Effector memory CD8-positive, alpha-beta T cell (primary cell): Measurements from ENCODE around the gene RPA3.
A peak's percentile ranks its signal among the peaks of the same experiment; 100 is the strongest.

Experiments used
- ATAC-seq: fragments of 150-1000 bp; cut with Tn5 transposase; replicated peaks from 2 replicates; pipeline ENCODE4 v1.10.0; 2021; ENCODE audit warnings: mild to moderate bottlenecking, moderate library complexity
- DNase-seq, 3 experiments: peaks; one replicate each; pipeline ENCODE4 v3.0.0; 2021
- H3K27ac Mint-ChIP-seq, 2 donors: one replicate each; pipeline ENCODE4 v1.8.0; 2022; ENCODE audit warnings: mild to moderate bottlenecking in 2 of 2, mixed read lengths in 2 of 2, moderate library complexity in 2 of 2
- H3K27me3 Mint-ChIP-seq, 2 donors: one replicate each; pipeline ENCODE4 v1.8.0; 2022; ENCODE audit warnings: mixed read lengths in 2 of 2
- H3K36me3 Mint-ChIP-seq: one replicate; pipeline ENCODE4 v1.8.0; 2022; ENCODE audit warnings: mild to moderate bottlenecking, moderate library complexity, mixed read lengths; ENCODE audit not compliant: insufficient read depth
- H3K4me1 Mint-ChIP-seq, 2 donors: one replicate each; pipeline ENCODE4 v1.8.0; 2022; ENCODE audit warnings: low read depth in 2 of 2, mixed read lengths in 2 of 2
- H3K4me3 Mint-ChIP-seq, 2 donors: one replicate each; pipeline ENCODE4 v1.8.0; 2022; ENCODE audit warnings: mild to moderate bottlenecking in 2 of 2, mixed read lengths in 2 of 2, moderate library complexity in 2 of 2
- H3K9me3 Mint-ChIP-seq, 2 donors: one replicate each; pipeline ENCODE4 v1.8.0; 2022; ENCODE audit warnings: mixed read lengths in 2 of 2

RPA3 gene

DNA sequence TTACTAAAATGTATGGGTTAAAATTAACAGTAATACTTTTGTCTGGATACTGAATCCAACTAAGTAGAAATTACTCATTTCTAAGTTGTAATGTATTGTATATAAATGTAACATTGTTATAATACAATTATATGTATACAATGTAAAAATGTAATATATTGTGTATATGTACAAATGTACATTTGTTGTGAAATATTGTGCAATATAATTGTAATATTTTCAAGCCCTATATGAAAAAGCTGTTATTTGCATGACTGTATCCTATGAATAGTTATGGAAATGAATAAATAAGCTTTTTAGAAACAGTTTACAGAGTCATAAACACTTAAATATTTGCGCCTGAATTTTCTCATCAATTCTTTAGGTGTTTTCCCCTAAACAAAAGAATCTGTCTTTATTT, 98.2 kb downstream of the RPA3 start:
- no peak for ATAC-seq
- Mint-ChIP-seq H3K9me3 (no peaks in the 10 kb centered on the region), H3K4me1 (no peaks in the 10 kb centered on the region), H3K27me3 (peaks cover 0 to 5% of the 10 kb centered on the region in 2 donors), H3K36me3 (no peaks in the 10 kb centered on the region), H3K27ac (no peak overlapping the region), H3K4me3 (no peak overlapping the region)
- no peak for DNase-seq

DNA sequence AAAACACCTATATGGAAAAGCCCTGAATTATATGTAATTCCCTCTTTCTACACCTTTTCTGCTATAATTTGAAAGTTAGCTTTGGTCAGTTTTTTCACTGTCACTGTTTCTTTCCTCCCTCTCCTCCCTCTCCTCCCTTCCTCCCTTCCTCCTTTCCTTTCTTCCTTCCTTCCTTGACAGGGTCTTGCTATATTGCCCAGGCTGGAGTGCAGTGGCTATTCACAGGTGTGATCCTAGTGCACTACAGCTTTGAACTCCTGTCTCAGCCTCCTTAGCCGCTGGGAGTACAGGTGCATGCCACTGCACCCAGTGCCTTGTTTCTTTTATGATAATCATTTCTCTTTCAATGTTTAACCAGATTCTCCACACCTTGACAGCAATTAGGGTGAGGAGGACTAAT, 100.0 kb downstream of the RPA3 start:
- DNase-seq = no peak
- H3K27me3 Mint-ChIP-seq = peaks cover 0 to 5% of the 10 kb centered on the region in 2 donors
- no peaks in the 10 kb centered on the region for H3K9me3 Mint-ChIP-seq
- no peak overlapping the region for H3K4me3 Mint-ChIP-seq
- no peak overlapping the region for H3K27ac Mint-ChIP-seq
- ATAC-seq = no peak
- H3K4me1 Mint-ChIP-seq = no peaks in the 10 kb centered on the region
- no peaks in the 10 kb centered on the region for H3K36me3 Mint-ChIP-seq

DNA sequence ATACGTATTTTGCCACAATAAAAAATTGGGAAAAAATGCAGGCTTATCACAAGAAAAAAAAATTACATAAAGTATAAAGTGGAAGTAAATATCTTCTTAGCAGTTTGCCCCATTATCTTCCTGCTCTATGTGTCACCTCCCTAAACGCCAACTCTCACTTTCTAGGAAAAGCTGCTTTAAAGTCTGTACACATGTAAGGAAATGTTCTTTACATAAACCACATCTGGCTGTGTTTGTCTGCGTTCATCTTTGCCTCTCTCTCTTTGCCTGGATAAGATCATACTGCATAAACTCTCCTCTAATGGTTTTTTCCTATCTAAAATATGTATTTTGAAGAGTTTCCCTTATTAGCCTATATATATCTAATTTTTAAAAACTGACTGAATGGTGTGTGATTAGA, 100.9 kb downstream of the RPA3 start:
- Mint-ChIP-seq H3K4me1 (no peaks in the 10 kb centered on the region), H3K4me3 (no peak overlapping the region), H3K27ac (no peak overlapping the region), H3K9me3 (no peaks in the 10 kb centered on the region), H3K27me3 (peaks cover 0 to 5% of the 10 kb centered on the region in 2 donors), H3K36me3 (no peaks in the 10 kb centered on the region)
- DNase-seq (no peak), ATAC-seq (no peak)

DNA sequence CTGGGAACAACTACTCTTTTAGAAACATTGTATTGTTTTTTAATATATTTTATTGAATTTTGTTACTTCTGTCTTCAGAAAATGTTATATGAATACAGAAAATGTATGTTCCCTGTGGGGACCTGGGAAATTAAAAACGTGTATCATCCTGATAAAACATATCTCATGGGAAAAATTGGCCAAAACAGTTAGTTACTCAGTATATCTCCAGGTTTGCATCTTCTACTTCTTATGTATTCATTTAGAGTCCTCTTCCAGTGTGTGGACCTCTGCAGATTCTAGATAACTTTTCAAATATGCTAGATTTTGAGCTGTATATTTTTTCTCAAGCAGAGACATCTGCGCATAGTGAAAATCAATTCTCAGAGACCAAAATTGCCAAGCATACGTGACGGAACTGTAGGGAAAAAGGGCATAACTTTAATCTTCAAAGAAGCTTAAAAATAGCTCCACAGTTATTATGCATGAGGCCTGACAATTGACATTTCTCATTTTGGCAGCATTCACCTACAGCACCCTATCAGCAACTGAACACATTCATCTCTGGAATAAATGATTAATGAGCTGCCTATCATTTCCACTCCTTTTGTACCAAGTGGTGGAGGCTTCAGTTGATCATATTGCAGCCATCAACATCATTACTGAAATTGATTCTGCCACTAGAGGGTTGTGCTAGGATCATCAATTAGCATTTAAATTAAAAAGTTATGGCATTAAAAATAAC, 104.2 kb downstream of the RPA3 start:
- Mint-ChIP-seq H3K4me1 (no peaks in the 10 kb centered on the region), H3K9me3 (no peaks in the 10 kb centered on the region), H3K27ac (no peak overlapping the region), H3K27me3 (peaks cover 0 to 5% of the 10 kb centered on the region in 2 donors), H3K4me3 (no peak overlapping the region), H3K36me3 (no peaks in the 10 kb centered on the region)
- DNase-seq = no peak
- ATAC-seq = no peak

DNA sequence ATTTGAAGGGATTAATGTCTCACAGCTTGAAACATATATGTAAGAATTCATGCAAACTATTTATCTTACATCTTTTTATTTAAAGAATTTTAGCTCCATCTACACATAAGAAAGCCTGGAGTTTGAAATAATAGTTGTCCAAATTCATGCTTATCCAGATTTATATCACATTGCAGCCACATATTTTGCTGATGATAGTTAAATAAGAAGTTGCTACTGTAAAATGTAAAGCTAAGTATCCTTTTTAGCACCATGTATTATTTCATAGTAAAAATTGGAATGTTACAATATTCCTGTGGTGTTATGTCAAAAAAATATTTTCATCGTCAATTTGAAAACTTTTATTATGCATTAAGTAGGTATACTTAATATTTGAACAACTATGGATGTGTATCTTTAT, 105.2 kb downstream of the RPA3 start:
- no peak overlapping the region for H3K4me3 Mint-ChIP-seq

DNA sequence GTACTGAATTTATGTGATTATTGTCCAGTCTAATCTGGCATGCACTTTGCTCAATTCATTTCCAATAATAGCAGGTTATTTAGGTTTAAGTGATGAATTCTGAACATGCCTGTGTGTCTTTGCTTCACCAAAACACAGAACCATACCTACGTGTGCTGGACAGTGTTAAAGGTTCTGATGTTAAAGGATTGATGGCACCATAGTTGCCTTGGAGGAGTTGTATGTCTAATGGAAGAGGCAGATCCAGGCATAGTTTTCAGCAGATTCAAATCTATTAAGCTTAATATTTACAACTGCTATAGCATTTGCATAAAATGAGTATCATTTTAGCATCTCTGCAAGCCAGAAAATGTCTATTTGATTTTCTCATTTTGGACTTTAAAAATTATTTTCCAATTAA, 105.9 kb downstream of the RPA3 start:
- H3K27ac Mint-ChIP-seq = no peak overlapping the region
- no peaks in the 10 kb centered on the region for H3K36me3 Mint-ChIP-seq
- no peaks in the 10 kb centered on the region for H3K4me1 Mint-ChIP-seq
- H3K9me3 Mint-ChIP-seq = no peaks in the 10 kb centered on the region
- ATAC-seq (no peak), DNase-seq (no peak)
- H3K27me3 Mint-ChIP-seq = no peaks in the 10 kb centered on the region
- H3K4me3 Mint-ChIP-seq = no peak overlapping the region

More for the DNA sequence above, 105.2 kb downstream of the RPA3 start:
- ATAC-seq (no peak), DNase-seq (no peak)
- no peak overlapping the region for H3K27ac Mint-ChIP-seq
- H3K4me1 Mint-ChIP-seq = no peaks in the 10 kb centered on the region
- H3K9me3 Mint-ChIP-seq = no peaks in the 10 kb centered on the region
- no peaks in the 10 kb centered on the region for H3K36me3 Mint-ChIP-seq
- H3K27me3 Mint-ChIP-seq = no peaks in the 10 kb centered on the region

DNA sequence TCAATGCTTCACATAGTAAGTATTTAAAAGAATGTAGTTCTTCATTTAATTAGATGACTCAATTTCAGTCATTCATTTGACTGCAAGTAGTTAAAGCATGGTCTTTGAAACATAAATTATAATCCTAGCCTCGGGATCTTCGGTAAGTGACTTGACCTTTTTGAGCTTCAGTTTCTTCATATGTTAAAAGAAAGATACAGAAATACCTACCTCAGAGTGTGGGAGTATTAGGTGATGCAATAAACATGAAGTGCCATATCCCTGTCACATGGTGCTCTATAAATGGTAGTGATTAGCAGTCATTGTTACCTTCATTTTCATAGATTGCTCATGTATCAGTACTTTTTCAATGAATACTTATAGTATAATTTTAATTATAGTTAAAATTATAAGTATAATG, 109.1 kb downstream of the RPA3 start:
- no peak for DNase-seq
- no peaks in the 10 kb centered on the region for H3K4me1 Mint-ChIP-seq
- peaks cover 4% of the 10 kb centered on the region for H3K36me3 Mint-ChIP-seq
- no peak for ATAC-seq
- no peaks in the 10 kb centered on the region for H3K27me3 Mint-ChIP-seq
- H3K27ac Mint-ChIP-seq = no peak overlapping the region
- H3K4me3 Mint-ChIP-seq = no peak overlapping the region
- H3K9me3 Mint-ChIP-seq = no peaks in the 10 kb centered on the region

DNA sequence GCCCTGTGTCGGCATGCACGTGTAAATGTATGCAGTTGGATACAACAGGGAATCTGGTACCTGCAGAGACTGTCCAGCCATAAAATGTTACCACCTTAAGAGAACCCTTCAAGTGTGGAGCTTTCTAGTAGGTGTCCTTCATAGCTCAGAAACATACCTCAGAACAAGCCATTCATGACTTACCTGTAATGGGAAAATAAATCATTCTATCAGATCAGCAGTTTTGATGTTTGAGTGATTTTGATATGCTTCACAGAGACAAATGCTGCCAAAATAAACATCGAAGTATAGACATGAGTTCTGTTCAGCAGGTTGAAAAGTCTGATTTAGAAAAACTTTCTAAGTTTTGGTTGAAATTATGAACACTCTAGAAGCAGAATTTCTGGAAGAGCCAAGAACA, 111.4 kb downstream of the RPA3 start:
- H3K27ac Mint-ChIP-seq = no peak overlapping the region
- DNase-seq (no peak), ATAC-seq (no peak)
- H3K4me3 Mint-ChIP-seq = no peak overlapping the region
- H3K36me3 Mint-ChIP-seq = peaks cover 4% of the 10 kb centered on the region
- no peaks in the 10 kb centered on the region for H3K9me3 Mint-ChIP-seq
- no peaks in the 10 kb centered on the region for H3K4me1 Mint-ChIP-seq
- H3K27me3 Mint-ChIP-seq = no peaks in the 10 kb centered on the region

DNA sequence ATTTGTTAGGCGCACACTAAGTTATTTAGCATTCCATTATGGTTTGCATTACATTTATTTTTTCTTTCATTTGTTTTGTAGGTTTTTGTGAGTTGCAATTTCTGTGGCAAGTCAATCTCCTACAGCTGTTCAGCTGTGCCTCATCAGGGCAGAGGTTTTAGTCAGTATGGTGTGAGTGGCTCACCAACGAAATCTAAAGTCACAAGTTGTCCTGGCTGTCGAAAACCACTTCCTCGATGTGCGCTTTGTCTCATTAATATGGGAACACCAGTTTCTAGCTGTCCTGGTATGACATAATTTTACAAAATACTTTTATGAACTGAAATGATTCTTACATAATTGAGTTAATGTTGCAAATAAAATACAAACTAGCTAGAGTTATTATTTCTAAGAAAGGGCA, 122.2 kb downstream of the RPA3 start:
- H3K27ac Mint-ChIP-seq = no peak overlapping the region
- H3K4me3 Mint-ChIP-seq = no peak overlapping the region
- H3K4me1 Mint-ChIP-seq = peaks cover 0 to 4% of the 10 kb centered on the region in 2 donors
- no peaks in the 10 kb centered on the region for H3K27me3 Mint-ChIP-seq
- peak in 2 of 3 experiments; percentile 11 to 12 for DNase-seq
- peak; percentile 90 for ATAC-seq
- H3K36me3 Mint-ChIP-seq = peaks cover 21% of the 10 kb centered on the region
- H3K9me3 Mint-ChIP-seq = peaks cover 0 to 4% of the 10 kb centered on the region in 2 donors

DNA sequence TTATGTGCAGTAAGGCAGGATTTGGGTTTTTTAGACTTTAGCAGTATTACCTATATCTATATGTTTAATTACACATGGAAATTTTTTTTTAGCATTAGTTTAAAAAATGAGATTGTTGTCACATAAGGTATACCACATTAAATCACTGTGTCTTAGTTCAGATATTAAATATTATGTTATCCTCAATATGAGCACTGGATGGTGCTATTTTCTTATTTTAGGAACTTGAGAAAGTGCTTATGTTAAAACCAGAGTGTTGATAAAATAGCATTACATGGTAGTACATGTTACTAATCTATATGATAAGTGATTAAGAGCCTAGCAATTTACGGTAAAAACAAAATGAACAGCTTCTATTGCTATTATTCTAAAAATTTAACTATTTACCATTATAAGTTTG, 123.0 kb downstream of the RPA3 start:
- Mint-ChIP-seq H3K4me1 (peaks cover 0 to 4% of the 10 kb centered on the region in 2 donors), H3K36me3 (peaks cover 21% of the 10 kb centered on the region), H3K27ac (no peak overlapping the region), H3K4me3 (no peak overlapping the region), H3K27me3 (no peaks in the 10 kb centered on the region), H3K9me3 (no peaks in the 10 kb centered on the region)
- DNase-seq (no peak), ATAC-seq (peak; percentile 66)
